Measurements from ENCODE around the gene C6orf136.

Gene C6orf136

DNA sequence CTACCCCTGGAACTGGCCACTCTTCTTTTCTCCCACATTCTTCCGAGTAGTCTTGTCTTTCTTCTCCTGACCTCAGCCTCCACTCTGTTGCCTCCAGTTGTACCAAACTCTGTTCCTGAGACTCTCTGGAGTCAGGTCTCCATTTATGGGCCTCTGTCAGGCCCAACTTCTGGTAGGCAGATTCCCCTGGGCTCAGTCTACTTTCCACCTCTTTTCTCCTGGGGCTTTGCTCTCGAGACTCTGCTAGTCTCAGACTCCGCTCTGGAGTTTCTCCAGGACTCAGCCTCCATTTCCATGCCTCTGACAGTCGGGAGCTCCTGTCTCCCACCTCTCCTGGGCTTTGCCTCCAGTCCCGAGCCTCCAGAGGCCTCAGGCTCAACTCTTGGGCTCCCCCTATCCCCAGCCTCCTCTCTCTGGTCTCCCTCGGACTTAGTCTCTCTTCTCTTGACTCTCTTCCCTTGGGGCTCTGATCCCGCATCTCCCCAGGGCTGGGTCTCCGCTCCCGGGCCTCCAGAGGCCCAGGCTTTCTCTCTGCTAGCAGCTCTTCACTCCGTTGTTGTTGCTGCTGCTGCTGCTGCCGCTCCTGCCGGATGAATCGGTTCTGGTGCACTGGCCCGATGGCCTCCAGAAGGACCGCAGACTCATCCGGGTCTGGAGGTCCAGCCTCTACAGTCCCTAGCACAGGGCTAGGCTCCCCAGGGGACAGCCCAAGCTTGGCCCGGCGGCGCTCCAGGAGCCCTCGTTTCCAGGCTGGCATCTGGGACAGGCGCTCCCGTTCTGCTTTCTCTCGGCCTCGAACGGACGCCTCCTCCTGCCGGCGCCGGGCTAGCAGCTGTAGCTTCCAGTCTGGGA, 38.5 kb downstream of the C6orf136 start:
- no peaks in the 10 kb centered on the region for H3K9me2 ChIP-seq (replicated peaks; ENCODE audit: insufficient read depth, low read length)
- H3K36me3 ChIP-seq (ENCODE audit: low read length) = no peaks in the 10 kb centered on the region
- H3K27ac ChIP-seq (ENCODE audit: low read depth, low read length) = peak overlapping the region; percentile 94
- H4K20me1 ChIP-seq (ENCODE audit: low read depth, low read length) = no peaks in the 10 kb centered on the region
- no peak for TF ChIP-seq EZH2phosphoT487 (conservative IDR thresholded peaks at IDR 0.05; ENCODE audit: low read length)
- TF ChIP-seq, protein P1, sequence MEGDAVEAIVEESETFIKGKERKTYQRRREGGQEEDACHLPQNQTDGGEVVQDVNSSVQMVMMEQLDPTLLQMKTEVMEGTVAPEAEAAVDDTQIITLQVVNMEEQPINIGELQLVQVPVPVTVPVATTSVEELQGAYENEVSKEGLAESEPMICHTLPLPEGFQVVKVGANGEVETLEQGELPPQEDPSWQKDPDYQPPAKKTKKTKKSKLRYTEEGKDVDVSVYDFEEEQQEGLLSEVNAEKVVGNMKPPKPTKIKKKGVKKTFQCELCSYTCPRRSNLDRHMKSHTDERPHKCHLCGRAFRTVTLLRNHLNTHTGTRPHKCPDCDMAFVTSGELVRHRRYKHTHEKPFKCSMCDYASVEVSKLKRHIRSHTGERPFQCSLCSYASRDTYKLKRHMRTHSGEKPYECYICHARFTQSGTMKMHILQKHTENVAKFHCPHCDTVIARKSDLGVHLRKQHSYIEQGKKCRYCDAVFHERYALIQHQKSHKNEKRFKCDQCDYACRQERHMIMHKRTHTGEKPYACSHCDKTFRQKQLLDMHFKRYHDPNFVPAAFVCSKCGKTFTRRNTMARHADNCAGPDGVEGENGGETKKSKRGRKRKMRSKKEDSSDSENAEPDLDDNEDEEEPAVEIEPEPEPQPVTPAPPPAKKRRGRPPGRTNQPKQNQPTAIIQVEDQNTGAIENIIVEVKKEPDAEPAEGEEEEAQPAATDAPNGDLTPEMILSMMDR (IDR thresholded peaks at IDR 0.05; ENCODE audit: insufficient read depth, low read length, poor library complexity, severe bottlenecking) = peak; percentile 64
- no peak overlapping the region for H2AFZ ChIP-seq (ENCODE audit: low read depth, low read length, severe bottlenecking)
- H3K4me3 ChIP-seq (ENCODE audit: insufficient read depth, low read length, poor library complexity, severe bottlenecking) = peak overlapping the region; percentile 91
- peak overlapping the region; percentile 92 for H3K4me2 ChIP-seq (ENCODE audit: low read depth, low read length, poor library complexity, severe bottlenecking)
- H3K79me2 ChIP-seq (ENCODE audit: insufficient read depth, low read length) = peaks cover 67% of the 10 kb centered on the region
- no peaks in the 10 kb centered on the region for H3K27me3 ChIP-seq (ENCODE audit: low read length)
- H3F3A ChIP-seq (ENCODE audit: insufficient read depth) = peaks cover 72% of the 10 kb centered on the region
- H3K9ac ChIP-seq (ENCODE audit: low read length) = peak overlapping the region; percentile 82
- H3K9me3 ChIP-seq (ENCODE audit: insufficient read depth, low read length) = no peaks in the 10 kb centered on the region

DNA sequence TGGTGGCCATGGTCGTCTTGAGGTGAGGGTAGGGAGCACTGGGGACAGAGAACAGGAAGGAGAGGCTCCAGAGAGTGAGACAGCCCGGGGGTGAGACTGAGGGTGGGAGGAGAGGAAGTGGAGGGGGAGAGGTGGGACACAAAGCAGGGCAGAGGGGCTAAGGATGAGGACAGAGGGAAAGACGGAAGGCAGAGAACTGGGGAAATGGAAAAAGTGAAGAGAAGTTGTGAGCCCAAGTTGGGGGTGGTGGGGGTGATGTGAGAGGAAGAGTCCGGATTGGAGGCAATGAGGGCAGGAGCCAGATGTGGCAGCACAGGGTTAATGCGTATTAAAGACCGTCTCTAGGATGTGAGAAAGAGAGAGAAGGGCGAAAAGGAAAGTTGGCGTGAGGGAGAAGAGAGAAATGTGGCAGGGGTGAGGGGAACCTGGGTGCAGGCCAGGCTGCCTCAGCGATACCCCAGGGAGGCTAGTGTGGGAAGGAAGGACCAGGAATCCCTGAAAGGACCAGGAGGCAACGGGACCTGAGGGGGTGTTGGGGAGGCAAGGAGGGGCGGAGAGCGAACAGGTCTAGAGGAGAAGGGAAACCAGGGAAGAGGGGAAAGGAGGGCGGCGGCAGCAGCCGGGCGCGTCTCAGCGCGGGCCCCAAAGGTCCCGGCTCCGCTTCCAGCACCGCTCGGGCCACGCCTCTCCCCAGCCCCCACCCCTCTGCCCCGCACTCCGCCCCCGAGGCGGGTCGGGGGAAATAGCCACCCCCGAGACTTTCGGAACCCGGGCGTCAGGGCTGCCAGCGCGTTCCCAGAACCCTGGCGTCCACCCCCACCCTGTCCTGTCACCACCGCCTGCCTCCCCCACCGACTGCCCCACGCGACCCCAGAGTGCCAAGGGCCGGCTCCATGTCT, 39.3 kb downstream of the C6orf136 start, which contains the start of gene PPP1R18:
PPP1R18 (minus strand) TSS at position 637 of the 899 bp plus-strand sequence; CDS start at position 10, 627 bp downstream.
- TF ChIP-seq, protein P1 (IDR thresholded peaks at IDR 0.05; ENCODE audit: insufficient read depth, low read length, poor library complexity, severe bottlenecking) = no peak
- TF ChIP-seq EZH2phosphoT487 (conservative IDR thresholded peaks at IDR 0.05; ENCODE audit: low read length) = no peak

DNA sequence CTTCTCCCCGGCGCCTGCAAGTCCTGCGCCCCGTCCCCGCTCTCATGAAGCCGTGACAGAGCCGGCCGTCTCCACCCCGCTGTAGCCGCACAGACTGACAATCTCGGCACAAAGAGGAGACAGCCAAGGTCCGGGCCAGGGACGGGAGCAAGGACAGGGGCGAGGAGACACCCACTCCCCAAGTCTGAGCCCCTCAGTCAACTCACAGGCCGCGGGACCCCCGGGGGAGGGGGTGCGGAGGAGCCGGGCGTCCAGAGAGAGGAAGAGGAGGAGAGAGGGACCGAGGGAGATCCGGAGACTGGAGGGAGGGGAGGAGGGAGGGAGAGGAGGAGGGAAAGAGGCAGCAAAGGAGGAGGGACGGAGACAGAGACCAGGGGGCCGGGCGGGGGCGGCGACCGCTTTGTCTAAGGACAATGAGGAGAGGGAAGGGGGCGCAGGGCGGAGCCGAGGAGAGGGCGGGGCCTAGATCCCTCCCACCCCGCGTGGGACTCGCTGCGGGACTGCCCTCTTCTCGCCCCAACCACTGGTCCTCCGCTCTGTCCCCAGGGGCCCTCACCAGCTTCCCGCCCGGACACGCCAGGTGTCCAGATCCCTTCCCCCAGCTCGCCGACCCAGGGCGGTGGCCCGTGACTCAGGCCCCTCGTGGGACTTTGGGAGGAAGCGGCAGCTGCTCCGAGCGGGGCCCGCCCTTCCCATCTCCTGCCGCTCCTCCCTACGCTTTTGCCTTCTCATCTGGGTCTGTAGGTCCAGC, 40.1 kb downstream of the C6orf136 start:
- Histone ChIP-seq H3K79me2 (ENCODE audit: insufficient read depth, low read length) (peaks cover 51% of the 10 kb centered on the region), H3K9ac (ENCODE audit: low read length) (peak overlapping the region; percentile 82)
- TF ChIP-seq, protein P1 (IDR thresholded peaks at IDR 0.05; ENCODE audit: insufficient read depth, low read length, poor library complexity, severe bottlenecking) = no peak

More for the DNA sequence above, 39.3 kb downstream of the C6orf136 start, which contains the start of gene PPP1R18:
- Histone ChIP-seq H3K4me3 (ENCODE audit: insufficient read depth, low read length, poor library complexity, severe bottlenecking) (peak within 1 kb of the TSS; percentile 91), H3K27ac (ENCODE audit: low read depth, low read length) (peak within 1 kb of the TSS; percentile 94), H3K9ac (ENCODE audit: low read length) (peak within 1 kb of the TSS; percentile 82), H3K9me3 (ENCODE audit: insufficient read depth, low read length) (no peaks in the 10 kb centered on the region), H3K27me3 (ENCODE audit: low read length) (no peaks in the 10 kb centered on the region), H3F3A (ENCODE audit: insufficient read depth) (peaks cover 67% of the 10 kb centered on the region), H3K9me2 (replicated peaks; ENCODE audit: insufficient read depth, low read length) (no peaks in the 10 kb centered on the region), H2AFZ (ENCODE audit: low read depth, low read length, severe bottlenecking) (peak within 1 kb of the TSS; percentile 49), H3K79me2 (ENCODE audit: insufficient read depth, low read length) (peaks cover 59% of the 10 kb centered on the region), H3K36me3 (ENCODE audit: low read length) (no peaks in the 10 kb centered on the region), H3K4me2 (ENCODE audit: low read depth, low read length, poor library complexity, severe bottlenecking) (peak within 1 kb of the TSS; percentile 92), H4K20me1 (ENCODE audit: low read depth, low read length) (no peaks in the 10 kb centered on the region)

More for the DNA sequence above, 40.1 kb downstream of the C6orf136 start:
- Histone ChIP-seq H2AFZ (ENCODE audit: low read depth, low read length, severe bottlenecking) (peak overlapping the region; percentile 49), H3K27me3 (ENCODE audit: low read length) (no peaks in the 10 kb centered on the region), H3K4me2 (ENCODE audit: low read depth, low read length, poor library complexity, severe bottlenecking) (peak overlapping the region; percentile 92), H3K9me2 (replicated peaks; ENCODE audit: insufficient read depth, low read length) (no peaks in the 10 kb centered on the region), H3K36me3 (ENCODE audit: low read length) (no peaks in the 10 kb centered on the region), H3K9me3 (ENCODE audit: insufficient read depth, low read length) (no peaks in the 10 kb centered on the region), H3K4me3 (ENCODE audit: insufficient read depth, low read length, poor library complexity, severe bottlenecking) (peak overlapping the region; percentile 91), H3F3A (ENCODE audit: insufficient read depth) (peaks cover 63% of the 10 kb centered on the region), H4K20me1 (ENCODE audit: low read depth, low read length) (no peaks in the 10 kb centered on the region), H3K27ac (ENCODE audit: low read depth, low read length) (peak overlapping the region; percentile 94)
